Measurements from ENCODE around the gene GNAQ.
"Not testable (repeated sequence)": the region's sequence is repeated elsewhere in the genome, so short reads cannot be mapped to it uniquely, and the experiment has no call there.

Gene GNAQ

DNA sequence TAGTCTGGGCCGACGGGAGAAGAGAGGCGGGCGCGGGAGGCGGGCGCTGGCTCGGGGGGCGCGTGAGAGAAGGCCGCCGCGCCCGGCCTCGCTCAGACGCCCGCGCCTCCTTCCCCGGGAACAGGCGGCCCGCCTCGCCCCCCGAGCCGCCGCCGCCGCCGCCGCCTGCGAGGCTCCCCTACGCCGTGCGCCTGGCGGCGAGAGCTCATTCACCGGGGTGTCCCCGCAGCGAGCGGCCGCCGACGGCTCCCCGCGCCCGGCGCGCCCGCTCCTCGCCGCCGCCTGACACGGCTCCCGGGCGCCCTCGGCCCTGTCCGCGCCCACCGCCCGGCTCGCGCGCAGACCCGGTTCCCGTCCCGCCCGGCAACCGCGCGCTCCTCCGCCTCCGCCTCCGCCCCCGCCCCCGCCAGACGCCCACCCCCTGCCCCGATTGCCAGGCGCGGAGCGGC is at the start of gene GNAQ:
GNAQ (minus strand) TSS at position 368 of the 449 bp plus-strand sequence. CDS start 576 bp downstream, outside the sequence.
- DNase-seq (ENCODE audit: low read depth in 1 of 2, low spot score in 1 of 2) = no peak
- in situ Hi-C loops (cut with HindIII; ENCODE audit: low pct_unique_long_range_greater_than_20kb, low sequenced_read_pairs) = no loop called here
- TF ChIP-seq JUND (IDR thresholded peaks at IDR 0.05; ENCODE audit: low read depth) = no peak

- in situ Hi-C loops (cut with HindIII; ENCODE audit: low pct_unique_long_range_greater_than_20kb, low sequenced_read_pairs) = no loop called here
- TF ChIP-seq JUND (IDR thresholded peaks at IDR 0.05; ENCODE audit: low read depth) = no peak
These were observed 43.0 kb upstream of the GNAQ start for GRCh38 chr9:78074385-78075291.

GRCh38 chr9:78073722-78074121 is 42.1 kb upstream of the GNAQ start:
- TF ChIP-seq JUND (IDR thresholded peaks at IDR 0.05; ENCODE audit: low read depth) = no peak
- no peak for DNase-seq (ENCODE audit: low read depth in 1 of 2, low spot score in 1 of 2)
- in situ Hi-C loops (cut with HindIII; ENCODE audit: low pct_unique_long_range_greater_than_20kb, low sequenced_read_pairs) = no loop called here

More at GRCh38 chr9:78074385-78075291, 43.0 kb upstream of the GNAQ start:
- DNase-seq (ENCODE audit: low read depth in 1 of 2, low spot score in 1 of 2) = no peak

- no peak for DNase-seq (ENCODE audit: low read depth in 1 of 2, low spot score in 1 of 2)
- no peak for TF ChIP-seq JUND (IDR thresholded peaks at IDR 0.05; ENCODE audit: low read depth)
- in situ Hi-C loops (cut with HindIII; ENCODE audit: low pct_unique_long_range_greater_than_20kb, low sequenced_read_pairs) = no loop called here
These were observed 41.1 kb upstream of the GNAQ start for GRCh38 chr9:78072586-78073199.

DNA sequence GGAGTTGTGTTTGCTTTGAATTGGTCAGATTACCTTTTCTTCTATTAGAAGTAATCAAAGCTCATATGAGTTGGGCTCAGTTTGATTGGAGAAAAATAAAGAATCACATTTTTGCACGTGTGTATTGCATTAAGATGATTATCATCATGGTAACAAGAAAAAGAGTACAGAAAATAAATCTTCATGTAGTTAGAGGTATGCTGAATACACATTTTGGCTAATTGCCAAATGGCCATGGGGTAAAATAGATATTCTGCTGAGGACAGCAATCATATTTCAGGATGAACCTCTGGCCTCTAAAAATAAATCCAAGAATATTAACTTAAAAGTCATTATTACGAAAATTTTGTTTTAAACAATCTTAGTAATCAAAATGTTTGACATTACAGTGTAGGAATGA is 38.9 kb upstream of the GNAQ start:
- no peak for DNase-seq (ENCODE audit: low read depth in 1 of 2, low spot score in 1 of 2)
- in situ Hi-C loops (cut with HindIII; ENCODE audit: low pct_unique_long_range_greater_than_20kb, low sequenced_read_pairs) = no loop called here
- no peak for TF ChIP-seq JUND (IDR thresholded peaks at IDR 0.05; ENCODE audit: low read depth)

DNA sequence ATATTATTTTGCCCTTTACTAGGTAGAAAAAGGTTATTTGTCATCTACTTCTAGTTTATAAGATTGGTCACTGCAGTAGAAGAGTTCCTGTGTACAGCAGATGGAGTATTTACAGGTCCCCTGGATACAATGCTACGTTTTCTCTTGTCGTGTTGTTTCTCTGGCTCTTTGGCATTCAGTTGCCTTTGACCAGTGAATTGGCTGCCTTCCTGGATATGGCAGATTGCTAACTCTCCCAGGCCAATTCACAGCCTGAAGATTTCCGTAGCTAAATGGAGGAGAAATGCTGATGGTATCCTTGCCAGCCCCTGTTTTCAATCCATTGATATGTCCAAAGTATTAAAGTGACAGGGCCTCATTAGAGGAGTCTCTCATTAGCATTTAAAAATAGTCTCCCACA is 32.5 kb upstream of the GNAQ start:
- DNase-seq (ENCODE audit: low read depth in 1 of 2, low spot score in 1 of 2) = peak in 1 of 2 experiments; percentile 31
- no peak for TF ChIP-seq JUND (IDR thresholded peaks at IDR 0.05; ENCODE audit: low read depth)
- in situ Hi-C loops (cut with HindIII; ENCODE audit: low pct_unique_long_range_greater_than_20kb, low sequenced_read_pairs) = no loop called here

- in situ Hi-C loops (cut with HindIII; ENCODE audit: low pct_unique_long_range_greater_than_20kb, low sequenced_read_pairs) = no loop called here
- DNase-seq (ENCODE audit: low read depth in 1 of 2, low spot score in 1 of 2) = no peak
- TF ChIP-seq JUND (IDR thresholded peaks at IDR 0.05; ENCODE audit: low read depth) = no peak
These were observed 31.1 kb upstream of the GNAQ start for GRCh38 chr9:78062710-78063109.

DNA sequence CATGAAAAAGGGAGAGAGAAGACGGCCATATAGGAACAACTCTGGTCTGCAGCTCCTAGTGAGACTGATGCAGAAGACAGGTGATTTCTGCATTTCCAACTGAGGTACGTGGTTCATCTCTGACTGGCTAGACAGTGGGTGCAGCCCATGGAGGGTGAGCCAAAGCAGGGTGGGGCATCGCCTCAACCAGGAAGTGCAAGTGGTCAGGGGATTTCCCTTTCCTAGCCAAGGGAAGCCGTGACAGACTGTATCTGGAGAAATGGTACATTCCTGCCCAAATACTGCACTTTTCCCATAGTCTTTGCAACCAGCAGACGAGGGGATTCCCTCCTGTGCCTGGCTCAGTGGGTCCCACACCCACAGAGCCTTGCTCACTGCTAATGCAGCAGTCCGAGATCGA is 22.6 kb upstream of the GNAQ start:
- DNase-seq (ENCODE audit: low read depth in 1 of 2, low spot score in 1 of 2); in situ Hi-C loops (cut with HindIII; ENCODE audit: low pct_unique_long_range_greater_than_20kb, low sequenced_read_pairs): not testable (repeated sequence)

DNA sequence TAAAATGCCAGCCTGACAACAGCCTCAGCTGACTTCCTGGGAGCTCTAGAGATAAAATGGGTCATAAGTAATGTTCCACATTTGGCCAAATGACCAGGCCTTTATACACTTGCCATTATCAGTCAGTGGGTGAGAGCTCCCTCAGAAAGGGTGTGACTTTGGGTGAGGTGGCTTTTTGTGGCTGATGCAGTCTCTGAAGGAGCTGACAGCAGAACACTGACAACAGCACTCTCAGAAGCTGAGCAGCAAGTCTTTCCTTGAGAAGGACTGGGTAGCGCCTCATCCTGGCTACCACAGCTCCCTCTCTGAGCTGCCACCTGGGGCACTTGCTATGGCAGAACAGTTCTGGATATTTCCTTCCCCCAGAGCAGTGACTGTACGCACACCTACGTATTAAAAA is 22.0 kb upstream of the GNAQ start:
- no peak for DNase-seq (ENCODE audit: low read depth in 1 of 2, low spot score in 1 of 2)
- in situ Hi-C loops (cut with HindIII; ENCODE audit: low pct_unique_long_range_greater_than_20kb, low sequenced_read_pairs) = no loop called here
- no peak for TF ChIP-seq JUND (IDR thresholded peaks at IDR 0.05; ENCODE audit: low read depth)

DNA sequence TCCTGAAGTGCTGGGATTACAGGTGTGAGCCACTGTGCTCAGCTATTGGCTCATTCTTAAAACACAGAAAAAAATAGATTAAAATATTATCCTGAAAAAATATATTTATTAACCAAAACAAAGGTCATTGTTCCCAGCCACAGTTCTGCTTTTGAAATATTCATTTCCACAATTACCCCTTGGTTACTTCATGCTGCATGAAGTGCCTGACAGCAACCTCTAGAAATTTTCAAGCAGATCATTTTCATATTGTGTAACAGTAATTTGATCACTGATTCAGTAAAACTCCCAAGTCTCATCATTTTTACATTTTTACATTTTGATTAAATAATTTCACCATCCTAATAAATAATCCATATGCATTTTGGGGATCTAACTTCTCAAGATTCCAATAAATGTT is 18.8 kb upstream of the GNAQ start:
- DNase-seq (ENCODE audit: low read depth in 1 of 2, low spot score in 1 of 2) = no peak
- in situ Hi-C loops (cut with HindIII; ENCODE audit: low pct_unique_long_range_greater_than_20kb, low sequenced_read_pairs) = no loop called here

GRCh38 chr9:78049484-78049883 is 17.9 kb upstream of the GNAQ start:
- in situ Hi-C loops (cut with HindIII; ENCODE audit: low pct_unique_long_range_greater_than_20kb, low sequenced_read_pairs) = no loop called here
- DNase-seq (ENCODE audit: low read depth in 1 of 2, low spot score in 1 of 2) = no peak
- no peak for TF ChIP-seq JUND (IDR thresholded peaks at IDR 0.05; ENCODE audit: low read depth)

More for the DNA sequence above, 18.8 kb upstream of the GNAQ start:
- no peak for TF ChIP-seq JUND (IDR thresholded peaks at IDR 0.05; ENCODE audit: low read depth)

- TF ChIP-seq JUND (IDR thresholded peaks at IDR 0.05; ENCODE audit: low read depth) = no peak
- no peak for DNase-seq (ENCODE audit: low read depth in 1 of 2, low spot score in 1 of 2)
- in situ Hi-C loops (cut with HindIII; ENCODE audit: low pct_unique_long_range_greater_than_20kb, low sequenced_read_pairs) = no loop called here
These were observed 15.5 kb upstream of the GNAQ start for GRCh38 chr9:78047106-78047505.

DNA sequence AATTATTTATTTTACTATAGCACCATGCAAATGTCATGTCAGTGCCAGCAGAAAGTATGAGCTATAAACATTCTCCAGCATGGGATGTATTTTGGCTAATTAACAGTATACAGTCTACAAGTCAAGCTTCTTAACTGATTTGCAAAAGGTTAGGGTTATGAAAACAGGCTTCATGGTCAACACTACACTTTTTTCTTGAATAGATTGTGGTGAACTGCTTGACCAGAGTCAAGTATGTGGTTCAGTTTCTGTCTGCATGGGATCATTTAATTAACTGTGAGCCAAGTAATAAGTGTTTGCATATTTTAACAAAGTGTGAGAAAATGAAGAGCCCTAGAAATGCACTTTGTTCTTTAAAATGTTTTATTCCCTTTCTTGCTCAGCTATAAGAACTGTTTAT is 14.5 kb upstream of the GNAQ start:
- TF ChIP-seq JUND (IDR thresholded peaks at IDR 0.05; ENCODE audit: low read depth) = no peak
- in situ Hi-C loops (cut with HindIII; ENCODE audit: low pct_unique_long_range_greater_than_20kb, low sequenced_read_pairs) = no loop called here
- no peak for DNase-seq (ENCODE audit: low read depth in 1 of 2, low spot score in 1 of 2)
